ENCODE data around the gene SSB.
"Not testable (repeated sequence)": the region's sequence is repeated elsewhere in the genome, so short reads cannot be mapped to it uniquely, and the experiment has no call there.

SSB gene

DNA sequence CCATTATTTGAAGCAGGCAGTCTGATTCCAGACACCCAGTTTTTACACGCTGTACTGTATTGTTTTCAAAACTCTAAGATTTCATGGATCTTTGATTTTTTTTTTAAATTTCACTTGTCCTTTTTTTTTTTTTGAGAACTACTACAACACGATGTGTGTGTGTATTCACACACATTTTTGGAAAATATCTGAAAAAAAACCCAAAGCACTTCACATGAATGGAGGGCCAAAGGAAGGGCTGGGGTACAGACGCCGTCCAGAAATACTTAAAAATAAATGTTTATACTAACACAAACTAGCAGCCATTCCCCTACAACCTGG is 314 bp upstream of the SSB start:
- peak overlapping the region; percentile 67 for H3K4me3 ChIP-seq (ENCODE audit: low read depth, low read length)
- no peak for DNase-seq (ENCODE audit: low read depth)
- in situ Hi-C loops (cut with HindIII; ENCODE audit: low sequenced_read_pairs) = no loop called here
- no peak for TF ChIP-seq CTCF (IDR thresholded peaks at IDR 0.05; ENCODE audit: low read depth, low read length, missing control alignments)

DNA sequence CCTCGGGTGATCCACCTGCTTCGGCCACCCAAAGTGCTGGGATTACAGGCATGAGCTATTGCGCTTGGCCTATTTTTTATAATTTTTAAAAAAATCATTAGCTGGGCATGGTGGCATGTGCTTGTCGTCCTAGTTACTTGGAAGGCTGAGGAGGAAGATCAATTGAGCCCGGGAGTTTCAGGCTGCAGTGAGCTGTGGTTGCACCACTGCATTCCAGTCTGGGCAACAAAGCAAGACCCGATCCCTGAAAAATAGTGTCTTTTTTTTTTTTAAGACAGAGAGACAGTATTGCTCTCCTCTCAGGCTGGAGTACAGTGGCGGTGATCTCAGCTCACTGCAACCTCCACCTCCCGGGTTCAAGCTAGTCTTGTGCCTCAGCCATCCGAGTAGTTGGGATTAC is 4.8 kb downstream of the SSB start:
- in situ Hi-C loops (cut with HindIII; ENCODE audit: low sequenced_read_pairs) = no loop called here

DNA sequence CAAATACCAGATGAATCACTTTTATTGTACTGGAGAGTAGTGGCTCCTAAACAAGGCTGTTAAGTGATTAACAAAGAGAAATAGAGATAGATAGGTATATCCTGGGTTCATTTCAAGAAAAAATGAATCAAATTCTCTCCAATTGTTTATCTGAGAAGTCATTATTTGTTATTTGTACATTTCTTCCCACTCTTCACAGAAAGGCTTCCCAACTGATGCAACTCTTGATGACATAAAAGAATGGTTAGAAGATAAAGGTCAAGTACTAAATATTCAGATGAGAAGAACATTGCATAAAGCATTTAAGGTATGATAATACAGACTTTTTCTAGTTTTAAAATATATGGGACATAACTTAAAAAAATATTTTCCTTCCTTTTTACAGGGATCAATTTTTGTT is 7.9 kb downstream of the SSB start:
- no peak for TF ChIP-seq CTCF (IDR thresholded peaks at IDR 0.05; ENCODE audit: low read depth, low read length, missing control alignments)
- H3K4me3 ChIP-seq (ENCODE audit: low read depth, low read length) = no peak overlapping the region
- no peak for DNase-seq (ENCODE audit: low read depth)
- in situ Hi-C loops (cut with HindIII; ENCODE audit: low sequenced_read_pairs) = no loop called here

More for the DNA sequence above, 4.8 kb downstream of the SSB start:
- no peak for TF ChIP-seq CTCF (IDR thresholded peaks at IDR 0.05; ENCODE audit: low read depth, low read length, missing control alignments)
- no peak for DNase-seq (ENCODE audit: low read depth)
- H3K4me3 ChIP-seq (ENCODE audit: low read depth, low read length) = no peak overlapping the region

DNA sequence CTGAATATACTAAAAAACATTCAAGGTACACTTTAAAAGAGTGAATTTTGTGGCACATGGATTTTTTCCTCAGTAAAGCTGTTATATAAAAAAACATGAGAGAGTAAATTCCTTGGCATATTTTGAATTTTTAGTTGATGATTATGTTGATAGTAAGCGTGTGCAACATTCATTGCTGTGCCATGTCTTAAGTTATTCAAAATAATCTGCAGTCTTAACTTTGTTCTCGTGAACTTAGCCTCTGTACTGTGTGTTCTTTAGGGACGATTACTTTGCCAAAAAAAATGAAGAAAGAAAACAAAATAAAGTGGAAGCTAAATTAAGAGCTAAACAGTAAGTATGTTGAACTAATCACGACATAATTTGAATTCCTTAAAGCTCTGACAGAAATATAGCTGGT is 9.6 kb downstream of the SSB start:
- no peak overlapping the region for H3K4me3 ChIP-seq (ENCODE audit: low read depth, low read length)
- TF ChIP-seq CTCF (IDR thresholded peaks at IDR 0.05; ENCODE audit: low read depth, low read length, missing control alignments) = no peak
- in situ Hi-C loops (cut with HindIII; ENCODE audit: low sequenced_read_pairs) = no loop called here
- DNase-seq (ENCODE audit: low read depth) = no peak

- TF ChIP-seq CTCF (IDR thresholded peaks at IDR 0.05; ENCODE audit: low read depth, low read length, missing control alignments) = no peak
- H3K4me3 ChIP-seq (ENCODE audit: low read depth, low read length) = no peak overlapping the region
- in situ Hi-C loops (cut with HindIII; ENCODE audit: low sequenced_read_pairs) = no loop called here
- peak; percentile 76 for DNase-seq (ENCODE audit: low read depth)
These were observed 17.2 kb downstream of the SSB start for GRCh38 chr2:169815849-169816248.

DNA sequence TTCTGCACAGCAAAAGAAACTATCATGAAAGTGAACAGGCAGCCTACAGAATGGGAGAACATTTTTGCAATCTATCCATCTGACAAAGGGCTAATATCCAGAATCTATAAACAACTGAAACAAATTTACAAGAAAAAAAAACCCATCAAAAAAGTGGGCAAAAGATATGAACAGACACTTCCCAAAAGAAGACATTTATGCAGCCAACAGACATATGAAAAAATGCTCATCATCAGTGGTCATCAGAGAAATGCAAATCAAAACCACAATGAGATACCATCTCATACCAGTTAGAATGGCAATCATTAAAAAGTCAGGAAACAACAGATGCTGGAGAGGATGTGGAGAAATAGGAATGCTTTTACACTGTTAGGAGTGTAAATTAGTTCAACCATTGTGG is 18.3 kb downstream of the SSB start:
- in situ Hi-C loops (cut with HindIII; ENCODE audit: low sequenced_read_pairs); DNase-seq (ENCODE audit: low read depth); H3K4me3 ChIP-seq (ENCODE audit: low read depth, low read length): not testable (repeated sequence)

GRCh38 chr2:169817369-169817768 is 18.7 kb downstream of the SSB start:
- H3K4me3 ChIP-seq (ENCODE audit: low read depth, low read length); in situ Hi-C loops (cut with HindIII; ENCODE audit: low sequenced_read_pairs); DNase-seq (ENCODE audit: low read depth): not testable (repeated sequence)

GRCh38 chr2:169818241-169818640 is 19.6 kb downstream of the SSB start:
- in situ Hi-C loops (cut with HindIII; ENCODE audit: low sequenced_read_pairs) = no loop called here
- H3K4me3 ChIP-seq (ENCODE audit: low read depth, low read length) = no peak overlapping the region
- TF ChIP-seq CTCF (IDR thresholded peaks at IDR 0.05; ENCODE audit: low read depth, low read length, missing control alignments) = no peak
- no peak for DNase-seq (ENCODE audit: low read depth)
